H1 (cell line): ENCODE measurements around the gene ADAT3.

Source experiments
- CEBPB ChIP-seq: IDR thresholded peaks from 2 replicates; pipeline ENCODE4 v1.6.1; 2012; ENCODE audit warnings: low read depth, low read length
- CHD2 ChIP-seq: IDR thresholded peaks from 2 replicates; pipeline ENCODE4 v1.6.1; 2012; ENCODE audit warnings: low read length, improper control_type of control experiment
- EZH2 ChIP-seq: fragments of 200-600 bp; sonication (generic); IDR thresholded peaks from 2 replicates; pipeline ENCODE4 v1.7.1; 2012; ENCODE audit warnings: low read depth, mild to moderate bottlenecking, moderate library complexity, low read length, inconsistent platforms; ENCODE audit not compliant: severe bottlenecking
- HDAC2 ChIP-seq, 2 experiments: fragments of 300-600 bp in 1 of 2; sonication (generic) in 1 of 2; IDR thresholded peaks; 2 replicates each; pipeline ENCODE4 v1.6.1; 2011 to 2012; ENCODE audit warnings: low read depth in 2 of 2, low read length in 2 of 2, mild to moderate bottlenecking in 2 of 2, moderate library complexity in 2 of 2, borderline replicate concordance in 1 of 2, inconsistent platforms in 1 of 2
- HDAC6 ChIP-seq: IDR thresholded peaks from one replicate; pipeline ENCODE4 v1.7.1; 2012; ENCODE audit warnings: low read depth, mild to moderate bottlenecking, inconsistent platforms, low read length, moderate library complexity
- JUND ChIP-seq: IDR thresholded peaks from 2 replicates; pipeline ENCODE4 v1.6.1; 2011; ENCODE audit warnings: mild to moderate bottlenecking, improper control_type of control experiment, low read length
- POLR2A ChIP-seq, 2 experiments: IDR thresholded peaks; 1 replicate in 1 of 2; 2 replicates in 1 of 2; pipeline ENCODE4 v1.6.1; 2011; ENCODE audit warnings: low read depth in 2 of 2, low read length in 2 of 2, mild to moderate bottlenecking in 2 of 2; ENCODE audit errors: control extremely low read depth in 1 of 2
- POLR2AphosphoS5 ChIP-seq: IDR thresholded peaks from 2 replicates; pipeline ENCODE4 v1.6.1; 2011; ENCODE audit warnings: low read depth, low read length
- RAD21 ChIP-seq, 2 experiments: IDR thresholded peaks in 1 of 2; conservative IDR thresholded peaks in 1 of 2; 2 replicates each; pipeline ENCODE4 v1.6.1; 2011; ENCODE audit warnings: low read depth in 2 of 2, low read length in 2 of 2, improper control_type of control experiment in 1 of 2, inconsistent platforms in 1 of 2, mild to moderate bottlenecking in 1 of 2, moderate library complexity in 1 of 2
- RXRA ChIP-seq: IDR thresholded peaks from 2 replicates; pipeline ENCODE4 v1.6.1; 2011; ENCODE audit warnings: low read depth, mild to moderate bottlenecking, low read length, moderate library complexity; ENCODE audit not compliant: insufficient read depth
- SIN3A ChIP-seq, 2 experiments: IDR thresholded peaks in 1 of 2; conservative IDR thresholded peaks in 1 of 2; 2 replicates each; pipeline ENCODE4 v1.6.1; 2011 to 2012; ENCODE audit warnings: low read length in 2 of 2, improper control_type of control experiment in 1 of 2, low read depth in 1 of 2, mild to moderate bottlenecking in 1 of 2
- TF ChIP-seq, protein P1 (sequence below), 3 experiments: IDR thresholded peaks; 1 replicate in 2 of 3; 2 replicates in 1 of 3; pipeline versions ENCODE4 v1.5.1 to v1.6.1; 2011; ENCODE audit warnings: low read length in 3 of 3, mild to moderate bottlenecking in 3 of 3, inconsistent platforms in 2 of 3, low read depth in 1 of 3, moderate library complexity in 1 of 3; ENCODE audit not compliant: insufficient read depth in 1 of 3; ENCODE audit errors: control extremely low read depth in 1 of 3
- TF ChIP-seq, protein P2 (sequence below): IDR thresholded peaks from 2 replicates; pipeline ENCODE4 v1.6.1; 2012; ENCODE audit warnings: inconsistent platforms
- TF ChIP-seq, protein P3 (sequence below): IDR thresholded peaks from 2 replicates; pipeline ENCODE4 v1.6.1; 2011; ENCODE audit warnings: low read length, improper control_type of control experiment

DNA sequence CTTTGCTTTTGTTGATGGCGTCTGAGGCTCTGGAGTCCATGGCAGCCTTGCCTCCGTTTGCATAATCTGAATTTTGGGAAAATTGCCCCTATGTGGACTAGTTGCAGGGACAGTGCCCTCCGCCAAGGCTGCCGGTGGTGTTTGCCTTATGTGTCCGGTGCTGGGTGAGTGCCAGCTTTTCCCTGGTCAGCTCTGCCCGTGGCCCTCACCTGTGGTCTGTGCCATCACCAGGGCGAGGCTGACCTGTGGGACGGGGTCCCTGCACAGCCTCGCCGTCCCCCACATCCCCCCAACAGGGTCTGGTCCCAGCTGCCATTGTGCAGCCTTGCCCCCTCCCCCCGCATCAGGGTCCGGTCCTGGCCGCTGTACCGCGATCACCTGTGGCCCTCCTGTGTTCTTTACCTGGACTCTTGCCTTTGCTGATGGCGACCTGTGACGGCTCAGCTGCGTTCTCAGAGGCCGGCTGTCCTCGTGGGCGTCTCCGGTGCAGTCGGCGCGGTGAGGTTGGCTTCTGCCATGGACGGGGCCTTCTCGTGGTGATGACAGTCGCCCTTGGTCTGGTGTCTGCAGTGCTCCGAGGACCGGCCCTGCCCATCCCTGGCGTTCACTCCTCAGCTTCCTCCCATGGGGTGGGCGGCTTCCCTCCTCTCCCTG is 48.4 kb downstream of the ADAT3 start:
- no peak for TF ChIP-seq CEBPB
- TF ChIP-seq, protein P1, sequence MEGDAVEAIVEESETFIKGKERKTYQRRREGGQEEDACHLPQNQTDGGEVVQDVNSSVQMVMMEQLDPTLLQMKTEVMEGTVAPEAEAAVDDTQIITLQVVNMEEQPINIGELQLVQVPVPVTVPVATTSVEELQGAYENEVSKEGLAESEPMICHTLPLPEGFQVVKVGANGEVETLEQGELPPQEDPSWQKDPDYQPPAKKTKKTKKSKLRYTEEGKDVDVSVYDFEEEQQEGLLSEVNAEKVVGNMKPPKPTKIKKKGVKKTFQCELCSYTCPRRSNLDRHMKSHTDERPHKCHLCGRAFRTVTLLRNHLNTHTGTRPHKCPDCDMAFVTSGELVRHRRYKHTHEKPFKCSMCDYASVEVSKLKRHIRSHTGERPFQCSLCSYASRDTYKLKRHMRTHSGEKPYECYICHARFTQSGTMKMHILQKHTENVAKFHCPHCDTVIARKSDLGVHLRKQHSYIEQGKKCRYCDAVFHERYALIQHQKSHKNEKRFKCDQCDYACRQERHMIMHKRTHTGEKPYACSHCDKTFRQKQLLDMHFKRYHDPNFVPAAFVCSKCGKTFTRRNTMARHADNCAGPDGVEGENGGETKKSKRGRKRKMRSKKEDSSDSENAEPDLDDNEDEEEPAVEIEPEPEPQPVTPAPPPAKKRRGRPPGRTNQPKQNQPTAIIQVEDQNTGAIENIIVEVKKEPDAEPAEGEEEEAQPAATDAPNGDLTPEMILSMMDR (IDR thresholded peaks at IDR 0.05; ENCODE audit: control extremely low read depth in 1 of 3, insufficient read depth in 1 of 3, low read depth in 1 of 3, low read length in 3 of 3) = no peak
- TF ChIP-seq CHD2 = no peak
- no peak for TF ChIP-seq JUND
- TF ChIP-seq HDAC2 (IDR thresholded peaks at IDR 0.05; ENCODE audit: borderline replicate concordance in 1 of 2, low read depth in 2 of 2, low read length in 2 of 2) = no peak
- no peak for TF ChIP-seq HDAC6
- no peak for TF ChIP-seq POLR2A (IDR thresholded peaks at IDR 0.05; ENCODE audit: control extremely low read depth in 1 of 2, low read depth in 2 of 2, low read length in 2 of 2)
- no peak for TF ChIP-seq EZH2
- TF ChIP-seq, protein P2, sequence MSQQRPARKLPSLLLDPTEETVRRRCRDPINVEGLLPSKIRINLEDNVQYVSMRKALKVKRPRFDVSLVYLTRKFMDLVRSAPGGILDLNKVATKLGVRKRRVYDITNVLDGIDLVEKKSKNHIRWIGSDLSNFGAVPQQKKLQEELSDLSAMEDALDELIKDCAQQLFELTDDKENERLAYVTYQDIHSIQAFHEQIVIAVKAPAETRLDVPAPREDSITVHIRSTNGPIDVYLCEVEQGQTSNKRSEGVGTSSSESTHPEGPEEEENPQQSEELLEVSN = no peak
- no peak for TF ChIP-seq RXRA
- TF ChIP-seq SIN3A (conservative IDR thresholded peaks at IDR 0.05 in 1 of 2, IDR thresholded peaks at IDR 0.05 in 1 of 2; ENCODE audit: low read depth in 1 of 2, low read length in 2 of 2) = no peak
- TF ChIP-seq, protein P3, sequence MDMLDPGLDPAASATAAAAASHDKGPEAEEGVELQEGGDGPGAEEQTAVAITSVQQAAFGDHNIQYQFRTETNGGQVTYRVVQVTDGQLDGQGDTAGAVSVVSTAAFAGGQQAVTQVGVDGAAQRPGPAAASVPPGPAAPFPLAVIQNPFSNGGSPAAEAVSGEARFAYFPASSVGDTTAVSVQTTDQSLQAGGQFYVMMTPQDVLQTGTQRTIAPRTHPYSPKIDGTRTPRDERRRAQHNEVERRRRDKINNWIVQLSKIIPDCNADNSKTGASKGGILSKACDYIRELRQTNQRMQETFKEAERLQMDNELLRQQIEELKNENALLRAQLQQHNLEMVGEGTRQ = no peak
- TF ChIP-seq RAD21 (IDR thresholded peaks at IDR 0.05 in 1 of 2, conservative IDR thresholded peaks at IDR 0.05 in 1 of 2; ENCODE audit: low read depth in 2 of 2, low read length in 2 of 2) = no peak
- TF ChIP-seq POLR2AphosphoS5 = no peak
